GM12878 (cell line): Measurements from ENCODE around the gene PRMT7. TPM values are rescaled to one million over a fixed set of nuclear protein-coding genes. Genes with fewer than 3 reads are reported as not detected.
A peak's percentile ranks its signal among the peaks of the same experiment; 100 is the strongest.

Experiments used
- ATAC-seq: fragments of 200-7000 bp; cut with Tn5 transposase; 3 replicates; pipeline ENCODE4 v1.9.1; 2020; ENCODE audit warnings: mild to moderate bottlenecking, moderate library complexity
- BruUV-seq: library from RNA; stranded (reverse); fragments of 400-500 nt; replicated peaks from 2 replicates; lab custom pipeline; 2021; lab: Mats Ljungman, UMichigan
- CTCF ChIA-PET: fragments of 300-600 bp; sonication (Branson Sonifier 250); formaldehyde crosslinking; extraction: SDS; loops from one replicate; lab custom pipeline; 2021; ENCODE audit warnings: inconsistent platforms; lab: Yijun Ruan, JAX
- POLR2A ChIA-PET: fragments of 350-600 bp; formaldehyde crosslinking; extraction: SDS; loops from one replicate; lab custom pipeline; 2021; ENCODE audit warnings: inconsistent platforms; lab: Charles Lee
- RAD21 ChIA-PET: fragments of 300-600 bp; sonication (Branson Sonifier 250); formaldehyde crosslinking; loops from one replicate; lab custom pipeline; 2023; ENCODE audit warnings: antibody characterized with exemption; ENCODE audit not compliant: unreplicated experiment; lab: Charles Lee
- SMC1A ChIA-PET: fragments of 300-600 bp; sonication (Branson Sonifier 250); formaldehyde crosslinking; loops from one replicate; lab custom pipeline; 2023; ENCODE audit not compliant: unreplicated experiment, uncharacterized antibody; lab: Charles Lee
- DNase-seq: peaks from one replicate; pipeline ENCODE4 v3.0.0-alpha.2; 2011; ENCODE audit warnings: low read depth, low spot score
- FAIRE-seq: peaks from 3 replicates; lab custom pipeline; 2011; peaks lifted over from hg19 to GRCh38; lab: Jason Lieb, UNC
- H2AFZ ChIP-seq: 2 replicates; pipeline ENCODE4 v1.6.0; 2011; ENCODE audit warnings: low read depth, low read length, control low read depth; ENCODE audit not compliant: control insufficient read depth
- H3K27ac ChIP-seq: 2 replicates; pipeline ENCODE4 v1.5.1; 2011; ENCODE audit warnings: control low read depth; ENCODE audit not compliant: control insufficient read depth, insufficient read depth
- H3K27me3 ChIP-seq, 2 experiments: replicated peaks in 1 of 2; 2 replicates each; pipeline versions ENCODE4 v1.6.0 to v1.6.1; 2011; ENCODE audit warnings: low read length in 1 of 2; ENCODE audit not compliant: control insufficient read depth in 2 of 2, insufficient read depth in 2 of 2
- H3K36me3 ChIP-seq, 2 experiments: 2 replicates each; pipeline ENCODE4 v1.5.1; 2011; ENCODE audit warnings: low read length in 1 of 2; ENCODE audit not compliant: control insufficient read depth in 2 of 2, insufficient read depth in 2 of 2
- H3K4me1 ChIP-seq: 2 replicates; pipeline ENCODE4 v1.6.1; 2011; ENCODE audit warnings: mild to moderate bottlenecking, low read length, moderate library complexity, mixed read lengths; ENCODE audit not compliant: control insufficient read depth, insufficient read depth
- H3K4me2 ChIP-seq: 2 replicates; pipeline ENCODE4 v1.6.0; 2011; ENCODE audit warnings: control low read depth; ENCODE audit not compliant: control insufficient read depth, insufficient read depth
- H3K4me3 ChIP-seq: fragments of 200-600 bp; sonication (generic); 2 replicates; pipeline ENCODE4 v1.5.1; 2016
- H3K79me2 ChIP-seq: 2 replicates; pipeline ENCODE4 v1.6.0; 2011; ENCODE audit warnings: low read length; ENCODE audit not compliant: control insufficient read depth, insufficient read depth
- H3K9ac ChIP-seq: 2 replicates; pipeline ENCODE4 v1.8.0; 2011; ENCODE audit warnings: low read length, control low read depth, mixed read lengths; ENCODE audit not compliant: control insufficient read depth, insufficient read depth
- H3K9me3 ChIP-seq: replicated peaks from 3 replicates; pipeline ENCODE4 v1.5.1; 2011; ENCODE audit warnings: mild to moderate bottlenecking, low read length; ENCODE audit not compliant: control insufficient read depth, insufficient read depth
- H4K20me1 ChIP-seq: 2 replicates; pipeline ENCODE4 v1.6.0; 2011; ENCODE audit not compliant: control insufficient read depth, insufficient read depth
- BCL11A ChIP-seq: IDR thresholded peaks from 2 replicates; pipeline ENCODE4 v1.6.1; 2011; ENCODE audit warnings: low read depth, low read length
- CBX3 ChIP-seq: fragments of 200-600 bp; sonication (generic); IDR thresholded peaks from 2 replicates; pipeline ENCODE4 v1.6.1; 2016; ENCODE audit warnings: low read depth, borderline replicate concordance
- EGR1 ChIP-seq, 2 experiments: IDR thresholded peaks; 1 replicate in 1 of 2; 2 replicates in 1 of 2; pipeline ENCODE4 v1.6.1; 2011 to 2012; ENCODE audit warnings: low read depth in 2 of 2, low read length in 2 of 2, borderline replicate concordance in 1 of 2, mild to moderate bottlenecking in 1 of 2, moderate library complexity in 1 of 2
- IRF3 ChIP-seq: fragments of 450-650 bp; IDR thresholded peaks from 2 replicates; pipeline ENCODE4 v1.6.1; 2014; ENCODE audit warnings: mild to moderate bottlenecking
- JUNB ChIP-seq: IDR thresholded peaks from 2 replicates; pipeline ENCODE4 v1.6.1; 2016; ENCODE audit warnings: antibody characterized with exemption, mild to moderate bottlenecking
- NFXL1 ChIP-seq: fragments of 450-650 bp; IDR thresholded peaks from 2 replicates; pipeline ENCODE4 v1.6.1; 2017; ENCODE audit warnings: antibody characterized with exemption, mild to moderate bottlenecking, borderline replicate concordance
- NFYB ChIP-seq: IDR thresholded peaks from 2 replicates; pipeline ENCODE4 v1.6.1; 2011; ENCODE audit warnings: low read depth, mild to moderate bottlenecking, low read length, improper control_type of control experiment, moderate library complexity; ENCODE audit not compliant: insufficient read depth
- NRF1 ChIP-seq: conservative IDR thresholded peaks from 2 replicates; pipeline ENCODE4 v1.6.1; 2011; ENCODE audit warnings: mild to moderate bottlenecking, low read depth, low read length, improper control_type of control experiment
- SMAD5 ChIP-seq: IDR thresholded peaks from 2 replicates; pipeline ENCODE4 v1.6.1; 2016; ENCODE audit warnings: antibody characterized with exemption, low read depth
- STAT1 ChIP-seq: fragments of 450-650 bp; conservative IDR thresholded peaks from 2 replicates; pipeline ENCODE4 v1.6.1; 2014; ENCODE audit warnings: antibody characterized with exemption, mild to moderate bottlenecking
- TCF7 ChIP-seq: IDR thresholded peaks from 2 replicates; pipeline ENCODE4 v1.6.1; 2014; ENCODE audit warnings: antibody characterized with exemption, borderline replicate concordance
- ZNF207 ChIP-seq: fragments of 450-650 bp; IDR thresholded peaks from 2 replicates; pipeline ENCODE4 v1.6.1; 2014; ENCODE audit warnings: antibody characterized with exemption, mild to moderate bottlenecking, borderline replicate concordance
- WGBS: methylation state at CpG from one replicate; pipeline ENCODE4 v1.1.6; 2016; ENCODE audit warnings: low lambda C conversion rate; ENCODE audit not compliant: insufficient replicate concordance, insufficient coverage; ENCODE audit errors: missing lambda C conversion rate; 5-methylcytosine and 5-hydroxymethylcytosine counted together
- in situ Hi-C: fragments of 300-500 bp; cut with MboI; formaldehyde crosslinking; loops from 9 replicates; pipeline ENCODE4 v1.14.3; 2018; ENCODE audit warnings: mixed read lengths
- intact Hi-C: fragments of 100-400 bp; cut with micrococcal nuclease; formaldehyde crosslinking; loops from one replicate; pipeline ENCODE4 v1.14.2; 2022; ENCODE audit not compliant: unreplicated experiment
- polyA plus RNA-seq, 11 experiments: library from polyadenylated mRNA; depleted of rRNA in 4 of 11; unstranded in 6 of 11; stranded (reverse) in 5 of 11; fragments of >200 nt; fragmentation: Nextera tagmentation in 4 of 11; fragmentation: Illumina TruSeq in 1 of 11; extraction: Ambion mirVana in 4 of 11; extraction: Trizol in 1 of 11; gene quantifications; 1 replicate in 1 of 11; 2 replicates in 10 of 11; pipeline versions ENCODE4 v1.2.1 to v1.2.3, GENCODE V29; 2011 to 2016; ENCODE audit warnings: inconsistent platforms in 2 of 11, missing spikeins in 2 of 11, low read depth in 1 of 11
- total RNA-seq, 4 experiments: library from RNA; depleted of rRNA in 3 of 4; stranded (reverse); fragments of >200 nt in 3 of 4; fragmentation: Illumina TruSeq in 1 of 4; extraction: Trizol in 1 of 4; gene quantifications; 2 replicates each; pipeline versions ENCODE4 v1.2.1 to v1.2.3, GENCODE V29; 2013 to 2021
- TF ChIP-seq, protein P1 (sequence below): IDR thresholded peaks from 2 replicates; pipeline ENCODE4 v1.6.1; 2012; ENCODE audit warnings: low read depth, low read length, improper control_type of control experiment
- TF ChIP-seq, protein P2 (sequence below): IDR thresholded peaks from 2 replicates; pipeline ENCODE4 v1.6.1; 2011; ENCODE audit warnings: borderline replicate concordance, low read depth, mild to moderate bottlenecking, moderate library complexity, mixed read lengths, low read length; ENCODE audit not compliant: insufficient read depth; ENCODE audit errors: extremely low read length
- TF ChIP-seq, protein P3 (sequence below): fragments of 450-650 bp; formaldehyde crosslinking; IDR thresholded peaks from 2 replicates; pipeline ENCODE4 v1.4.0; 2022; ENCODE audit warnings: mild to moderate bottlenecking, moderate library complexity

The PRMT7 gene
- total and polyA plus RNA-seq, 10 of the 15 experiments (the other 5 are each of a cell fraction or from before 2014, with no cell fraction given) = 5.1 to 56.1 (median 42.0) TPM

DNA sequence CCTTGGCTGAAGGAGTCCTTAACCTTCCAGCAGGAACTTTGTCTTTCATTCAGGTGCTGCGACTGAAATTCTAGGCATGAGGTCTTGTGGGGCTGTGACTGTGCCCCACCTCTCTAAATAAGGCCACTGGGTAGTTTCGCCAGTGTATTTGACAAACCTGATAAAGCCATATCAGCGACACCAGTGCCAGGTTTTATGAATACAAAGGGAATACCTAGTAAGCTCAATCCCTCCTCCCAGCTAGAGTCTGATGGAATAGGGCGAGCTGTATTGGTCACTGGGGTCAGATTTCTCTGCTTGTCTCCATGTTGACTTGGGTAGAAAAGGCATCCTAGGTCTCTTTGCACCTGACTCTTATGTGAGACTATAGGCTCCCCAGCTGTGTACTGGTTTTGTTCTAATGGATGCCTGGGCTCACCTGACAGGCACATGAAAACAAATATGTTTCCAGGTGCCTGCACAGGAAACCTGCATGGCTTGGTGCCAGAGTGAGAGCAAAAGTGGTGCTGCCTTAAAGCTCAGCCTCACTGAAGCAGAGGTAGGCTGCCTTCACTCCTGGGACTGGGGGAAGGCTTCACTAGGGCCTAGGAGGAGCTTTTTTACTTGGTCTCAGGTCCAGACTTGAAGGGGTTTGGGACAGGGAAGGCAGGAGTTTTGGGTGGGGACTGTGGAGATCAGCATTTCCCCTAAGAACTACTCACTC, 38.2 kb upstream of the PRMT7 start (continued):
- TF ChIP-seq, protein P1, sequence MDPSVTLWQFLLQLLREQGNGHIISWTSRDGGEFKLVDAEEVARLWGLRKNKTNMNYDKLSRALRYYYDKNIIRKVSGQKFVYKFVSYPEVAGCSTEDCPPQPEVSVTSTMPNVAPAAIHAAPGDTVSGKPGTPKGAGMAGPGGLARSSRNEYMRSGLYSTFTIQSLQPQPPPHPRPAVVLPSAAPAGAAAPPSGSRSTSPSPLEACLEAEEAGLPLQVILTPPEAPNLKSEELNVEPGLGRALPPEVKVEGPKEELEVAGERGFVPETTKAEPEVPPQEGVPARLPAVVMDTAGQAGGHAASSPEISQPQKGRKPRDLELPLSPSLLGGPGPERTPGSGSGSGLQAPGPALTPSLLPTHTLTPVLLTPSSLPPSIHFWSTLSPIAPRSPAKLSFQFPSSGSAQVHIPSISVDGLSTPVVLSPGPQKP = no peak
- TF ChIP-seq, protein P2, sequence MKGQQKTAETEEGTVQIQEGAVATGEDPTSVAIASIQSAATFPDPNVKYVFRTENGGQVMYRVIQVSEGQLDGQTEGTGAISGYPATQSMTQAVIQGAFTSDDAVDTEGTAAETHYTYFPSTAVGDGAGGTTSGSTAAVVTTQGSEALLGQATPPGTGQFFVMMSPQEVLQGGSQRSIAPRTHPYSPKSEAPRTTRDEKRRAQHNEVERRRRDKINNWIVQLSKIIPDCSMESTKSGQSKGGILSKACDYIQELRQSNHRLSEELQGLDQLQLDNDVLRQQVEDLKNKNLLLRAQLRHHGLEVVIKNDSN = no peak
- no peak for TF ChIP-seq BCL11A
- TF ChIP-seq ZNF207 = no peak
- no peak for TF ChIP-seq TCF7
- no peak for TF ChIP-seq NFXL1

- WGBS = 98% methylated on average over 5 of the region's 5 CpGs
- in situ Hi-C loops = no loop called here
- peaks cover 58% of the 10 kb centered on the region for H3K79me2 ChIP-seq
- TF ChIP-seq CBX3 = no peak
- TF ChIP-seq, protein P3, sequence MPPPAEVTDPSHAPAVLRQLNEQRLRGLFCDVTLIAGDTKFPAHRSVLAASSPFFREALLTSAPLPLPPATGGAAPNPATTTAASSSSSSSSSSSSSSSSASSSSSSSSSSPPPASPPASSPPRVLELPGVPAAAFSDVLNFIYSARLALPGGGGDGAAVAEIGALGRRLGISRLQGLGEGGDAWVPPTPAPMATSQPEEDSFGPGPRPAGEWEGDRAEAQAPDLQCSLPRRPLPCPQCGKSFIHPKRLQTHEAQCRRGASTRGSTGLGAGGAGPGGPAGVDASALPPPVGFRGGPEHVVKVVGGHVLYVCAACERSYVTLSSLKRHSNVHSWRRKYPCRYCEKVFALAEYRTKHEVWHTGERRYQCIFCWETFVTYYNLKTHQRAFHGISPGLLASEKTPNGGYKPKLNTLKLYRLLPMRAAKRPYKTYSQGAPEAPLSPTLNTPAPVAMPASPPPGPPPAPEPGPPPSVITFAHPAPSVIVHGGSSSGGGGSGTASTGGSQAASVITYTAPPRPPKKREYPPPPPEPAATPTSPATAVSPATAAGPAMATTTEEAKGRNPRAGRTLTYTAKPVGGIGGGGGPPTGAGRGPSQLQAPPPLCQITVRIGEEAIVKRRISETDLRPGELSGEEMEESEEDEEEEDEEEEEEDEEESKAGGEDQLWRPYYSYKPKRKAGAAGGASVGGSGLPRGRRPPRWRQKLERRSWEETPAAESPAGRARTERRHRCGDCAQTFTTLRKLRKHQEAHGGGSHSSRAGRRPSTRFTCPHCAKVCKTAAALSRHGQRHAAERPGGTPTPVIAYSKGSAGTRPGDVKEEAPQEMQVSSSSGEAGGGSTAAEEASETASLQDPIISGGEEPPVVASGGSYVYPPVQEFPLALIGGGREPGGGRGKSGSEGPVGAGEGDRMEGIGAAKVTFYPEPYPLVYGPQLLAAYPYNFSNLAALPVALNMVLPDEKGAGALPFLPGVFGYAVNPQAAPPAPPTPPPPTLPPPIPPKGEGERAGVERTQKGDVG (CRISPR knock-in tag) = no peak
- TF ChIP-seq TCF7 = no peak
- no peak for TF ChIP-seq NRF1
- no peak for TF ChIP-seq EGR1 (IDR thresholded peaks at IDR 0.05; ENCODE audit: borderline replicate concordance in 1 of 2, low read depth in 2 of 2, low read length in 2 of 2)
- no peak for TF ChIP-seq SMAD5
- TF ChIP-seq STAT1 = no peak
- no peak for TF ChIP-seq JUNB
- TF ChIP-seq NFYB = no peak
- TF ChIP-seq IRF3 = no peak
Observed at GRCh38 chr16:68273459-68273858, 37.4 kb upstream of the PRMT7 start.

More at GRCh38 chr16:68273459-68273858, 37.4 kb upstream of the PRMT7 start:
- no TSS peak for BruUV-seq
- no peak for FAIRE-seq
- intact Hi-C loops = no loop called here
- Histone ChIP-seq H3K4me1 (peaks cover 45% of the 10 kb centered on the region), H3K27ac (peak overlapping the region; percentile 41), H2AFZ (no peak overlapping the region), H3K9me3 (no peaks in the 10 kb centered on the region), H4K20me1 (no peaks in the 10 kb centered on the region), H3K4me2 (peak overlapping the region; percentile 45), H3K9ac (no peak overlapping the region), H3K27me3 (no peaks in the 10 kb centered on the region), H3K4me3 (no peak overlapping the region), H3K36me3 (peaks cover 9 to 18% of the 10 kb centered on the region in 2 experiments; a peak in 3 of 4 replicates)
- ChIA-PET CTCF (interaction anchor here (0.7 to 2.5 kb wide), 5 partner anchors 10 to 191 kb away, joined by 3 to 12 read pairs (median 9); partner anchors contain the start of gene SLC7A6), POLR2A (interaction anchor here (1.0 to 12.2 kb wide), 6 partner anchors 10 to 37 kb away, joined by 3 to 177 read pairs (median 4); partner anchors contain the start of genes PRMT7 and SLC7A6OS), SMC1A (interaction anchor here (1.7 to 18.5 kb wide), 5 partner anchors 5 to 54 kb away, joined by 8 to 253 read pairs (median 15); partner anchors contain the start of genes PRMT7, SLC7A6 and SLC7A6OS), RAD21 (interaction anchor here (1.1 to 4.1 kb wide), 7 partner anchors 10 to 56 kb away, joined by 4 to 32 read pairs (median 10); partner anchors contain the start of gene SLC7A6)
- DNase-seq = no peak
- no peak for ATAC-seq
